K562 (cell line): ENCODE measurements around the gene C1orf122. TPM values are rescaled to one million over a fixed set of nuclear protein-coding genes. Genes with fewer than 3 reads are reported as not detected.

Experiments used
- CTBP1 ChIP-seq: fragments of 450-650 bp; IDR thresholded peaks from 2 replicates; pipeline ENCODE4 v1.6.1; 2016; ENCODE audit warnings: borderline replicate concordance
- GABPB1 ChIP-seq: sonication (generic); formaldehyde crosslinking; IDR thresholded peaks from 2 replicates; pipeline ENCODE4 v1.8.0; 2022; ENCODE audit warnings: mild to moderate bottlenecking, missing genetic modification reagents
- HNRNPLL ChIP-seq: fragments of 200-400 bp; formaldehyde crosslinking; IDR thresholded peaks from 2 replicates; pipeline ENCODE4 v1.6.1; 2017; ENCODE audit warnings: low read length, low read depth, mild to moderate bottlenecking; ENCODE audit not compliant: poor library complexity, severe bottlenecking
- NONO ChIP-seq, 2 experiments: fragments of 200-400 bp in 1 of 2; fragments of 450-650 bp in 1 of 2; formaldehyde crosslinking in 1 of 2; IDR thresholded peaks; 2 replicates each; pipeline ENCODE4 v1.6.1; 2017; ENCODE audit warnings: low read depth in 2 of 2, mild to moderate bottlenecking in 2 of 2, moderate library complexity in 2 of 2, low read length in 1 of 2
- RBFOX2 ChIP-seq: fragments of 200-400 bp; formaldehyde crosslinking; IDR thresholded peaks from 2 replicates; pipeline ENCODE4 v1.6.1; 2017; ENCODE audit warnings: low read depth, mild to moderate bottlenecking, low read length, moderate library complexity
- XRCC3 ChIP-seq: fragments of 450-650 bp; IDR thresholded peaks from 2 replicates; pipeline ENCODE4 v1.6.1; 2017; ENCODE audit warnings: mild to moderate bottlenecking, moderate library complexity
- polyA plus RNA-seq, 8 experiments: library from polyadenylated mRNA; depleted of rRNA in 4 of 8; stranded (reverse) in 5 of 8; unstranded in 3 of 8; fragments of >200 nt; fragmentation: Nextera tagmentation in 2 of 8; fragmentation: Illumina TruSeq in 1 of 8; extraction: Ambion mirVana in 2 of 8; extraction: Trizol in 1 of 8; gene quantifications; 2 replicates each; pipeline versions ENCODE4 v1.2.1 to v1.2.3, GENCODE V29; 2011 to 2014; ENCODE audit warnings: inconsistent platforms in 1 of 8, missing spikeins in 1 of 8
- total RNA-seq, 7 experiments: library from RNA; depleted of rRNA in 6 of 7; stranded (reverse); fragments of >200 nt in 6 of 7; fragmentation: Illumina TruSeq in 2 of 7; extraction: Trizol in 2 of 7; gene quantifications; 2 replicates each; pipeline versions ENCODE4 v1.2.1 to v1.2.3, GENCODE V29; 2011 to 2021; ENCODE audit warnings: low replicate concordance in 1 of 7
- TF ChIP-seq, protein P1 (sequence below): fragments of 200-800 bp; sonication (Bioruptor generic); IDR thresholded peaks from 2 replicates; pipeline ENCODE4 v1.6.1; 2017; ENCODE audit warnings: missing genetic modification characterization, missing compliant biosample characterization
- TF ChIP-seq, protein P2 (sequence below): conservative IDR thresholded peaks from 2 replicates; pipeline ENCODE4 v1.6.1; 2011; ENCODE audit warnings: low read depth, mild to moderate bottlenecking, low read length; ENCODE audit not compliant: control insufficient read depth
- TF ChIP-seq, protein P3 (sequence below): fragments of 250-450 bp; sonication (Bioruptor Pico); IDR thresholded peaks from 2 replicates; pipeline ENCODE4 v1.9.0; 2021; ENCODE audit warnings: mild to moderate bottlenecking, inconsistent platforms
- TF ChIP-seq, protein P4 (sequence below): IDR thresholded peaks from 2 replicates; pipeline ENCODE4 v1.6.1; 2011; ENCODE audit warnings: borderline replicate concordance, low read depth, mild to moderate bottlenecking, moderate library complexity, low read length; ENCODE audit not compliant: insufficient read depth, poor library complexity, severe bottlenecking
- TF ChIP-seq, protein P5 (sequence below): sonication (generic); formaldehyde crosslinking; IDR thresholded peaks from 2 replicates; pipeline ENCODE4 v1.9.0; 2022; ENCODE audit warnings: mild to moderate bottlenecking, missing genetic modification reagents
- TF ChIP-seq, protein P6 (sequence below), 2 experiments: IDR thresholded peaks; 2 replicates each; pipeline ENCODE4 v1.6.1; 2011; ENCODE audit warnings: borderline replicate concordance in 1 of 2, control low read depth in 1 of 2, low read depth in 1 of 2, low read length in 1 of 2, mild to moderate bottlenecking in 1 of 2, mixed read lengths in 1 of 2, moderate library complexity in 1 of 2; ENCODE audit not compliant: insufficient read depth in 1 of 2, insufficient read length in 1 of 2, poor library complexity in 1 of 2, severe bottlenecking in 1 of 2; ENCODE audit errors: extremely low read depth in 1 of 2
- TF ChIP-seq, protein P7 (sequence below): sonication (generic); formaldehyde crosslinking; IDR thresholded peaks from 2 replicates; pipeline ENCODE4 v1.8.0; 2022; ENCODE audit warnings: missing genetic modification reagents, mild to moderate bottlenecking, moderate library complexity, borderline replicate concordance

C1orf122 gene
- total and polyA plus RNA-seq, 9 of the 15 experiments (the other 6 are each of a cell fraction or from before 2014, with no cell fraction given) = 3.6 to 70.9 (median 17.3) TPM

DNA sequence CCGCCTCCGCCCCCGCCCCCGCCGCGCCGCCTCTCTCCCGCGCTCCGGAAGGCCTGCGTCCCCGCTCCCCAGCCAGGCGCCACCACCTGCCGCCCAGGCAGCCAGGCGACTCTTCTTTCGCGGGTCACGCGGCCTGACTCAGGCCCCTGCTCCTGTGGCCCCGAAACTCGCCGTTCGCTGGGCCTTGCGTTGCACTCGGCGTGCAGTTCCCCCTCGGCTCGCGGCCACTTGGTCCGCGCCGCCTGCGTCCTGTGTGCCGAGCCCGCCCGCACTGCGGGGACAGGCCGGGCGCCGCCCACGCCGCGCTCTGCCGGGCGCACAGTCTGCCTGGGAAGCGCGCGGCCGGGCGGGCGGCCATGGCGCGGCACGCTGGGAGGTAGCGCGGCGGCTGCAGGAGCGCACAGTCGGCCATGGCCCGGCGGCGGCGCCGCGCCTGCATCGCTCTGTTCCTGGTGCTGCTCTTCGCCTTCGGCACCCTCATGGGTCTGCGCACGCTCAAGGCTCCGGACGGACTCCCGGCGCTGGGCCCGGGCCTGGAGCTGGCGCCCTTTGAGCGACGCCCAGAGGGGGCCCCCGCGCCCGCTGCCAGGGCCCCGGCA lies 13.7 kb upstream of the C1orf122 start, which contains the start of gene MANEAL (continued):
- TF ChIP-seq, protein P1, sequence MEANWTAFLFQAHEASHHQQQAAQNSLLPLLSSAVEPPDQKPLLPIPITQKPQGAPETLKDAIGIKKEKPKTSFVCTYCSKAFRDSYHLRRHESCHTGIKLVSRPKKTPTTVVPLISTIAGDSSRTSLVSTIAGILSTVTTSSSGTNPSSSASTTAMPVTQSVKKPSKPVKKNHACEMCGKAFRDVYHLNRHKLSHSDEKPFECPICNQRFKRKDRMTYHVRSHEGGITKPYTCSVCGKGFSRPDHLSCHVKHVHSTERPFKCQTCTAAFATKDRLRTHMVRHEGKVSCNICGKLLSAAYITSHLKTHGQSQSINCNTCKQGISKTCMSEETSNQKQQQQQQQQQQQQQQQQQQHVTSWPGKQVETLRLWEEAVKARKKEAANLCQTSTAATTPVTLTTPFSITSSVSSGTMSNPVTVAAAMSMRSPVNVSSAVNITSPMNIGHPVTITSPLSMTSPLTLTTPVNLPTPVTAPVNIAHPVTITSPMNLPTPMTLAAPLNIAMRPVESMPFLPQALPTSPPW (CRISPR knock-in tag) = peak; percentile 65
- TF ChIP-seq, protein P2, sequence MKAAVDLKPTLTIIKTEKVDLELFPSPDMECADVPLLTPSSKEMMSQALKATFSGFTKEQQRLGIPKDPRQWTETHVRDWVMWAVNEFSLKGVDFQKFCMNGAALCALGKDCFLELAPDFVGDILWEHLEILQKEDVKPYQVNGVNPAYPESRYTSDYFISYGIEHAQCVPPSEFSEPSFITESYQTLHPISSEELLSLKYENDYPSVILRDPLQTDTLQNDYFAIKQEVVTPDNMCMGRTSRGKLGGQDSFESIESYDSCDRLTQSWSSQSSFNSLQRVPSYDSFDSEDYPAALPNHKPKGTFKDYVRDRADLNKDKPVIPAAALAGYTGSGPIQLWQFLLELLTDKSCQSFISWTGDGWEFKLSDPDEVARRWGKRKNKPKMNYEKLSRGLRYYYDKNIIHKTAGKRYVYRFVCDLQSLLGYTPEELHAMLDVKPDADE = 0 out of 2 replicates have a peak, but pooled peaks have one; percentile 10
- TF ChIP-seq HNRNPLL (no peak), RBFOX2 (peak; percentile 52), XRCC3 (no peak), CTBP1 (peak; percentile 93), GABPB1 (0 out of 2 replicates have a peak, but pooled peaks have one; percentile 5), NONO (IDR thresholded peaks at IDR 0.05; ENCODE audit: low read depth in 2 of 2, low read length in 1 of 2) (peak in 1 of 2 experiments; percentile 71; a peak in 1 of 4 replicates)
- TF ChIP-seq, protein P3, sequence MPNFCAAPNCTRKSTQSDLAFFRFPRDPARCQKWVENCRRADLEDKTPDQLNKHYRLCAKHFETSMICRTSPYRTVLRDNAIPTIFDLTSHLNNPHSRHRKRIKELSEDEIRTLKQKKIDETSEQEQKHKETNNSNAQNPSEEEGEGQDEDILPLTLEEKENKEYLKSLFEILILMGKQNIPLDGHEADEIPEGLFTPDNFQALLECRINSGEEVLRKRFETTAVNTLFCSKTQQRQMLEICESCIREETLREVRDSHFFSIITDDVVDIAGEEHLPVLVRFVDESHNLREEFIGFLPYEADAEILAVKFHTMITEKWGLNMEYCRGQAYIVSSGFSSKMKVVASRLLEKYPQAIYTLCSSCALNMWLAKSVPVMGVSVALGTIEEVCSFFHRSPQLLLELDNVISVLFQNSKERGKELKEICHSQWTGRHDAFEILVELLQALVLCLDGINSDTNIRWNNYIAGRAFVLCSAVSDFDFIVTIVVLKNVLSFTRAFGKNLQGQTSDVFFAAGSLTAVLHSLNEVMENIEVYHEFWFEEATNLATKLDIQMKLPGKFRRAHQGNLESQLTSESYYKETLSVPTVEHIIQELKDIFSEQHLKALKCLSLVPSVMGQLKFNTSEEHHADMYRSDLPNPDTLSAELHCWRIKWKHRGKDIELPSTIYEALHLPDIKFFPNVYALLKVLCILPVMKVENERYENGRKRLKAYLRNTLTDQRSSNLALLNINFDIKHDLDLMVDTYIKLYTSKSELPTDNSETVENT (CRISPR knock-in tag) = 0 out of 2 replicates have a peak, but pooled peaks have one; percentile 29
- TF ChIP-seq, protein P4, sequence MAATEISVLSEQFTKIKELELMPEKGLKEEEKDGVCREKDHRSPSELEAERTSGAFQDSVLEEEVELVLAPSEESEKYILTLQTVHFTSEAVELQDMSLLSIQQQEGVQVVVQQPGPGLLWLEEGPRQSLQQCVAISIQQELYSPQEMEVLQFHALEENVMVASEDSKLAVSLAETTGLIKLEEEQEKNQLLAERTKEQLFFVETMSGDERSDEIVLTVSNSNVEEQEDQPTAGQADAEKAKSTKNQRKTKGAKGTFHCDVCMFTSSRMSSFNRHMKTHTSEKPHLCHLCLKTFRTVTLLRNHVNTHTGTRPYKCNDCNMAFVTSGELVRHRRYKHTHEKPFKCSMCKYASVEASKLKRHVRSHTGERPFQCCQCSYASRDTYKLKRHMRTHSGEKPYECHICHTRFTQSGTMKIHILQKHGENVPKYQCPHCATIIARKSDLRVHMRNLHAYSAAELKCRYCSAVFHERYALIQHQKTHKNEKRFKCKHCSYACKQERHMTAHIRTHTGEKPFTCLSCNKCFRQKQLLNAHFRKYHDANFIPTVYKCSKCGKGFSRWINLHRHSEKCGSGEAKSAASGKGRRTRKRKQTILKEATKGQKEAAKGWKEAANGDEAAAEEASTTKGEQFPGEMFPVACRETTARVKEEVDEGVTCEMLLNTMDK = no peak
- TF ChIP-seq, protein P5, sequence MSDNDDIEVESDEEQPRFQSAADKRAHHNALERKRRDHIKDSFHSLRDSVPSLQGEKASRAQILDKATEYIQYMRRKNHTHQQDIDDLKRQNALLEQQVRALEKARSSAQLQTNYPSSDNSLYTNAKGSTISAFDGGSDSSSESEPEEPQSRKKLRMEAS (CRISPR knock-in tag) = peak; percentile 63
- TF ChIP-seq, protein P6, sequence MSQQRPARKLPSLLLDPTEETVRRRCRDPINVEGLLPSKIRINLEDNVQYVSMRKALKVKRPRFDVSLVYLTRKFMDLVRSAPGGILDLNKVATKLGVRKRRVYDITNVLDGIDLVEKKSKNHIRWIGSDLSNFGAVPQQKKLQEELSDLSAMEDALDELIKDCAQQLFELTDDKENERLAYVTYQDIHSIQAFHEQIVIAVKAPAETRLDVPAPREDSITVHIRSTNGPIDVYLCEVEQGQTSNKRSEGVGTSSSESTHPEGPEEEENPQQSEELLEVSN (IDR thresholded peaks at IDR 0.05; ENCODE audit: borderline replicate concordance in 1 of 2, extremely low read depth in 1 of 2, insufficient read depth in 1 of 2, insufficient read length in 1 of 2, low read depth in 1 of 2, low read length in 1 of 2, poor library complexity in 1 of 2, severe bottlenecking in 1 of 2) = peak in 1 of 2 experiments; percentile 92
- TF ChIP-seq, protein P7, sequence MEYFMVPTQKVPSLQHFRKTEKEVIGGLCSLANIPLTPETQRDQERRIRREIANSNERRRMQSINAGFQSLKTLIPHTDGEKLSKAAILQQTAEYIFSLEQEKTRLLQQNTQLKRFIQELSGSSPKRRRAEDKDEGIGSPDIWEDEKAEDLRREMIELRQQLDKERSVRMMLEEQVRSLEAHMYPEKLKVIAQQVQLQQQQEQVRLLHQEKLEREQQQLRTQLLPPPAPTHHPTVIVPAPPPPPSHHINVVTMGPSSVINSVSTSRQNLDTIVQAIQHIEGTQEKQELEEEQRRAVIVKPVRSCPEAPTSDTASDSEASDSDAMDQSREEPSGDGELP (CRISPR knock-in tag) = peak; percentile 43; the same call in 1 of the 2 replicates
